GM12892 (cell line): ENCODE data around the gene MB.

Experiments used
- DNase-seq: peaks from one replicate; pipeline ENCODE4 v3.0.0; 2011; ENCODE audit not compliant: insufficient read length
- FAIRE-seq: peaks from 2 replicates; lab custom pipeline; 2011; peaks lifted over from hg19 to GRCh38; lab: Jason Lieb, UNC
- POLR2A ChIP-seq: IDR thresholded peaks from 2 replicates; pipeline ENCODE4 v1.6.1; 2011; ENCODE audit warnings: low read depth, low read length, control low read depth
- POLR2AphosphoS5 ChIP-seq: IDR thresholded peaks from 2 replicates; pipeline ENCODE4 v1.6.1; 2011; ENCODE audit warnings: low read depth, low read length, control low read depth
- TAF1 ChIP-seq: IDR thresholded peaks from 2 replicates; pipeline ENCODE4 v1.6.1; 2011; ENCODE audit warnings: low read depth, mild to moderate bottlenecking, control low read depth, low read length, borderline replicate concordance

Gene MB

DNA sequence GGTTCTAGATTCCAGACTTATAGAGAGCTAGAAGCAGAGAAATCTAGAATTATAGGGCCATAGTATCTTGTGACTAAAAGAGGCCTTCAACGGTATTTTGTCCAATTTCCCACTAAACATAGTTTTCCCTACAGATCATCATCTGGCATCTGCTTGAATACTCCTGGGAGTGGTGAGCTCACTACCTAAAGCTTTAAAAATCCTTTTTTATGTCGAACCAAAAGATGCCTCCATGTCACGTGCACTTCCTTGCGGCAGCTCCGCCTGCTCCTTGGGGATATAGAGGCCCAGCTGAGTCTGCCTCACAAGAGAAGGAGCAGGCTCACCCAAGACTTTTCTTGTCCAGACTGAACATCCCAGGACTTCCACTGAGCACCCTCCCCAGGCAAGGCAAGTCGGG is 4.3 kb upstream of the MB start:
- FAIRE-seq (no peak), DNase-seq (no peak)
- no peak for TF ChIP-seq POLR2AphosphoS5
- no peak for TF ChIP-seq TAF1
- no peak for TF ChIP-seq POLR2A

DNA sequence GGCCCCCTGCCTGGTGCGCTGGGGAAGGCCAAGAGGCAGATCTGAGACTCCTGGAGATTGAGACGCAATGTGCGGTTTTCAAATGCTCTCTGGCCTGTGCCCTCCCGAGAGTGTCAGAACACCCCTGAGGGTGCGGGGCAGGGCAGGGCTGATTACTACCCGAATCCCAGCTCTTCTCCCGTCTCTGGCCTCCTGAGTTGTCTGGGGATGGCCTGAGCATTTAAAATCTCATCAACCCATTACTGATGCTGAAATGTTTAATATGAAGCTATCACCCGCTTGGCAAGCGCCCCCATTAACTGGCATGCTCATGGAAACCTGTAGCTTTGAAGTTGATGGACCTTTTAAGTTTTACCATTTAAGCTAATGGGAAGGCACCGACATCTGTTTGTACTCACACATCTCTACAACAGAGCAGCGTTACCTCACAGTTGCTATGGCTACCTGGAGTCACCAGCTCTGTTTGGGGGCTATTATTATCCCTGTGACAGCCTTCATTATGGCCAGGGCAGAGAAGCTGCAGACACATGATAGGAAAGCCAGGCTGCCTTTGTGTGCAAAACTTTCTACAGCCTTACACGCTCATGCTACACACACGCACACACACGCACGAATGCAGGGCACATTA is 3.6 kb upstream of the MB start:
- FAIRE-seq (no peak), DNase-seq (no peak)
- TF ChIP-seq TAF1 (no peak), POLR2A (no peak), POLR2AphosphoS5 (no peak)

DNA sequence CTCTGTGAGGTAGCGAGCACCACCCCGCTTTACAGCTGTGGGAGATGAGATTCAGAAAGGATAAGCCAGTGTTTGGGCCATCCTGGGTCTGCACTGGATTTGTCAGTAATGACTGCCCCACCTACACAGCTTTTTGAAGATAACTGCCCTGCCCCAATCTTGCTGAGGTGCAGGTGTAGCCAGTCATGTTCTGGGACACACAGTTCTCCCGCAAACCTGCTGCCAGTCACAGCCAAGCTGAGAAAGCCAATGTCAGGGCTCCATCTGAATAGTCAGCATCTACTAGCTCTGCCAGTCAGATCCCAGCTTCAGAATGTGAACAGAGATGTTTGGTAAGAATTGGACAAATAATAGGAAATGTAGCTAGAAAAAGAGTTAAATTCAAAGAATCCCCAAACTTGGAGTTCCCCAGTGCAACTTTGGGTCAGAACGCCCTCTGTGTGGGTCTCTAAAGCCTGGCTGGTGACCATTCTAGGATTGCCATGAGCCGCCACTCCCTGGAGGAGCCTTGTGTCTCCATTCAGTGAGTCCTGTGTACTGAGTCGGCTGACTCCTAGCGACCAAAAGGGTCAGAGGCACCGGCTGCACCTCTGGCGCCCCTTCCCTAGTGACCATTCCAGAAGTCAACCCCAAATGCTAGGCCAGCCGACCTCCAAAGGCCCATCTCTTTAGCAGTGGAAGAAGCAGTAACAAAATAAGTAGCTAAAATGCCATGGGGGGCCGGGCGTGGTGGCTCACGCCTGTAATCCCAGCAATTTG is 2.4 kb upstream of the MB start:
- TF ChIP-seq POLR2AphosphoS5 (no peak), POLR2A (no peak), TAF1 (no peak)
- no peak for DNase-seq
- no peak for FAIRE-seq

DNA sequence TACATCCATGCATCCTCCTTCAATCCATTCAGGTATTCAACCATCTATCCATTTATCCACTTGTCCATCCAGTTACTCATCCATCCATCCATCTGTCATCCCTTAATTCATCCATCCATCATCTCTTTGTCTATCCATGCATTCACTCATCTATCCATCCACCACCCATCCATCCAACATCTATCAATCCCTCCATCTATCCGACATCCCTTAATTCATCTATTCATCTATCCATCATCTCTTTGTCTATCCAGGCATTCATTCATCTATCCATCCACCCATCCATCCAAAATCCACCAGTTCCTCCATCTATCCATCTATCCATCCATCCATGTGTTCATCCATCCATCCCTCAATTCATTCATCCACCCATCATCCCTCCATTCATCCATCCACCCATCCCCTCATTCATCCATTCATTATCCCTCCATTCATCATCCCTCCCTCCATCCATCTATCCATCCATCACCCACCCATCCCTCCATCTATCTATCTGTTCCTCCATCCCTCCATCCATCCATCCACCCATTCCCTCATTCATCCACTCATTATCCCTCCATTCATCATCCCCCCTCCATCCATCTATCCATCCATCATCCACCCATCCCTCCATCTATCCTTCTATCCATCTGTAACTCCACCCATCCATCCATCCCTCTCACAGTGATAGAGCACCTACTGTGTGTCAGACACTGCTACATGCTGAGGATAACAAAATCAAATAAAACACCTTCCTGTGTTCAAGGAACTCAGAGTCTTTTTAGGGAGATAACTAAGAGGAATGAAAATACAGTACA is 1.5 kb upstream of the MB start:
- TF ChIP-seq TAF1 (no peak), POLR2A (no peak), POLR2AphosphoS5 (no peak)
- no peak for DNase-seq
- no peak for FAIRE-seq

DNA sequence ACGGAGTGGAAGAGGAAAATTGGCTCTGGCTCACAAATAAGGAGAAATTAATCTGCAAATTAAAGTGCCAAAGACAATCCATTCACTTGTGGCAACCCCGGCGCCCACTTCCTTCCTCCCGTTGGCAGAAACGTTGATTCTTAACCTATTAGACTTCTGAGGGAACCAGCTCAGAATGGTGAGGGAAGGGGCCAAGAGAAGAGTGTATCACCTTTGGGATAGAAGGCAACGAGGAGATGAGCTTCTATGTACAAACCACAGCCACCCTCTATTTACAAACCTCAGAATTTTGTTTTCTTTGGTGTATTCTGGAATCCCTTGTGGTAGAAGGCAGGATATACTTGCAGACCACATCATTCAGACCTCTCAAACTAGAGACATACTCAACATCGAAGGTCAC is 1.1 kb downstream of the MB start:
- FAIRE-seq (no peak), DNase-seq (no peak)
- TF ChIP-seq POLR2A: no peak
- TF ChIP-seq POLR2AphosphoS5: no peak
- no peak for TF ChIP-seq TAF1

DNA sequence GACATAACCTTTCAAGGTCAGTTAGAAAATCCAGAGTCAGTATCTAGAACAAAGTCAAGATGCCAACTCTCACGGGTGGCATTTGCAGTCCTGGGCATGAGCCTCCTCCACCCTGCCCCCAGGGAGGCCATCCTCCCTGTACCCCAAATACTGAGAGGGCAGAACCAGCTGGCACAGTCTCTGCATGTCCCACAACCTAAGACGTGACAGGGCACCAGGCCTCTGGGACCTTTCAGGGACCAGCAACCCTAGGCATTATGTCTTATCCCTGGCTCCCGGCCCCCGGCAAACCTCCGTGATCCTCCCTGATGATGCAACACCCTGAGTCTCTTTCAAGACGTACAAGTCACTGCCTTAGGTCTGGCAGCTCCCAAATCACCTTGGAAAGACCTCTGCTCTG is 2.0 kb downstream of the MB start:
- no peak for FAIRE-seq
- no peak for DNase-seq
- TF ChIP-seq TAF1 (no peak), POLR2AphosphoS5 (no peak), POLR2A (no peak)

DNA sequence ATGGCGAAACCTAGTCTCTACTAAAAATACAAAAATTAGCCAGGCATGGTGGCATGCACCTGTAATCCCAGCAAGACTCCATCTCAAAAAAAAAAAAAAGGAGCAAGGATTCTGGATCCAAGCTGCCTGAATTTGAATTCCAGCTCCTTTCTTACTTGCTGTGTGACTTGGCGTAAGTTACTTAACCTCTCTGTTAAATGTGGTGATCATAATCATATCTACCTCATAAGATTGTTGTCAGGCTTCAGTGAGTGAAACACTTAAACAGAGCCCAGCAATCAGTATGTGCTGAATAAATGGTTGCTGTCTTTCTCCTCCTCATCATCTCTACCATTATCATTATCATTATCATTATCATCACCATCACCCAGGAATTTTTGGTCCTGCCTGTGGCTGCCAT is 2.7 kb downstream of the MB start:
- no peak for TF ChIP-seq POLR2AphosphoS5
- TF ChIP-seq TAF1: no peak
- TF ChIP-seq POLR2A: no peak
- DNase-seq (no peak), FAIRE-seq (no peak)

DNA sequence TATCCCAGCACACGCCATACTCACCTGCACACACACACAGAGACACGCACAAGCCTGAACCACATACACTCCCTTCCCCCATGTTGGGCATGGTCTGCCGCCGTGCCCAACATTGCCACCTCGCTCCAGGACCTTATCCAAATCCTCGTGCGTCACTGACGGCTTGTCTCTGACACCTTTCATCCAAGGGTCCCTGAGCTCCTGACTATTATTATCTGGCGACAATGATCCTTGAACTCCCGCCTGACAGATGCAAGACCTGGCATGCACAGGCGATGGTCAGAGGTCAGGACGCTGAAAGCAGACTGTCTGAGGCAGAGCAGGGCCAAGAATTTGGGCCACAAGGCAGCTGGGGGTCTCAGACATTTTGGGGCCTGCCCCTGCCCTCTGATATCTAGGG is 4.2 kb downstream of the MB start:
- FAIRE-seq (no peak), DNase-seq (no peak)
- no peak for TF ChIP-seq TAF1

DNA sequence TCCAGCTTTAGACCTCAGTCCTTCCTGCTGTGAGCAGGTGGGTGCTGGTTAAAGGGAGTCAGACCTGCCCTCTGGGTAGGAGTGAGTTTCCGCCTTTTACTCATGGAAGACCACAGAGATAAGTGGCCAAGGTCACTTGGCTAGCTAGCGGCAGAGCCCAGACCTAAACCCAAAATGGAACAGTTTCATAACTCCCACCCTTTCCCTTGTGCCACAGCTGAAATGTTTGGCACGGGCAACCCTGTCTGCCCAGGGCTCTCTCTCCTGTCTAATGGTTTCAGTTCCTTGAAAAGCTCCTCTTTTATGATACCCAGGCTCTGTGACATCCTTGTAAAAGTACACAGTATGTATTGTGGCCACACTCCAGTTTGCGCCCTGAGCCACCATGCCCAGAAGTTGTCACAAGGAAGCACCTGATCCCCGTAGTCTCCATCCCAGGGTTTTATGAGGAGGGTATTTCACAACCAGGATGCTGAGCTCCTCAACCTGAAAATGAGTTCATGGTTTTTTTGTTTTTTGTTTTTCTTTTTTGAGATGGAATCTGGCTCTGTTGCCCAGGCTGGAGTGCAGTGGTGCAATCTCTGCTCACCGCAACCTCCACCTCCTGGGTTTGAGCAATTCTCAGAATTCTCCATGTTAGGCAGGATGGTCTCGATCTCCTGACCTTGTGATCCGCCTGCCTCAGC is 5.1 kb downstream of the MB start:
- TF ChIP-seq TAF1 (no peak), POLR2AphosphoS5 (no peak), POLR2A (no peak)
- FAIRE-seq: no peak

DNA sequence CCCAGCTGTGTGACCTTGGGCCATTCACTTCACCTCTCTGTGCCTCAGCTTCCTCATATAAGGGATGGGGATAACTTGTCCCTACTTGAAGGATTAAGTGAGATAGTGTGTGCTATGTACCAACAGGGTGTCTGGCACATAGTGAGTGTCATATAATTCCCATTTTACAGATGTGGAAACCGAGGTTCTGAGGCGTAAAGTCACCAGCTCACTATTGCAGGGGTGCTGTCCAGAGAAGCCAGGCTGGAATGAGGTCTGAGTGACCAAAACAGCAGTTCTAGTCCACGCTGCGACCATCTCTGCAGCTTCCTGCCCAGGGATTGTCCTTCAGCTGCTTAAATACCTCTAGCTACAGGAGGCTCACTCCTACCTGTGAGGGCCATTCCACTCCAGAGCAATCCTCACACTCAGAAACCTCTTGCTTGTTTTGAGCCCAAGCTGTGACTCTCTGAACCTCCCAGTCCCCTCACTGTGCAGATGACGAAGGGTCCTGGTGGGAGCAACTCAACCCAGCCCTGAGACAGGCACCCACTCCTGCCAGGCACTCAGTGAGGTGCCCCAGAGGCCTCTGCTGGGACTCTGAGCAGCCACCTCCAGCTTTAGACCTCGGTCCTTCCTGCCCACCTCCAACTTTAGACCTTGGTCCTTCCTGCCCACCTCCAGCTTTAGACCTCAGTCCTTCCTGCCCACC is 5.8 kb downstream of the MB start:
- FAIRE-seq: no peak
- TF ChIP-seq POLR2A (no peak), POLR2AphosphoS5 (no peak), TAF1 (no peak)

More for the DNA sequence above, 5.1 kb downstream of the MB start:
- no peak for DNase-seq

More for the DNA sequence above, 5.8 kb downstream of the MB start:
- no peak for DNase-seq
